ENCODE measurements around the gene LTBR. TPM values are rescaled to one million over a fixed set of nuclear protein-coding genes. Genes with fewer than 3 reads are reported as not detected.

LTBR gene
- total and polyA plus RNA-seq, 2 donors (not counting 1 experiment from before 2014, with no cell fraction given): 1.1 TPM; not detected in 1

DNA sequence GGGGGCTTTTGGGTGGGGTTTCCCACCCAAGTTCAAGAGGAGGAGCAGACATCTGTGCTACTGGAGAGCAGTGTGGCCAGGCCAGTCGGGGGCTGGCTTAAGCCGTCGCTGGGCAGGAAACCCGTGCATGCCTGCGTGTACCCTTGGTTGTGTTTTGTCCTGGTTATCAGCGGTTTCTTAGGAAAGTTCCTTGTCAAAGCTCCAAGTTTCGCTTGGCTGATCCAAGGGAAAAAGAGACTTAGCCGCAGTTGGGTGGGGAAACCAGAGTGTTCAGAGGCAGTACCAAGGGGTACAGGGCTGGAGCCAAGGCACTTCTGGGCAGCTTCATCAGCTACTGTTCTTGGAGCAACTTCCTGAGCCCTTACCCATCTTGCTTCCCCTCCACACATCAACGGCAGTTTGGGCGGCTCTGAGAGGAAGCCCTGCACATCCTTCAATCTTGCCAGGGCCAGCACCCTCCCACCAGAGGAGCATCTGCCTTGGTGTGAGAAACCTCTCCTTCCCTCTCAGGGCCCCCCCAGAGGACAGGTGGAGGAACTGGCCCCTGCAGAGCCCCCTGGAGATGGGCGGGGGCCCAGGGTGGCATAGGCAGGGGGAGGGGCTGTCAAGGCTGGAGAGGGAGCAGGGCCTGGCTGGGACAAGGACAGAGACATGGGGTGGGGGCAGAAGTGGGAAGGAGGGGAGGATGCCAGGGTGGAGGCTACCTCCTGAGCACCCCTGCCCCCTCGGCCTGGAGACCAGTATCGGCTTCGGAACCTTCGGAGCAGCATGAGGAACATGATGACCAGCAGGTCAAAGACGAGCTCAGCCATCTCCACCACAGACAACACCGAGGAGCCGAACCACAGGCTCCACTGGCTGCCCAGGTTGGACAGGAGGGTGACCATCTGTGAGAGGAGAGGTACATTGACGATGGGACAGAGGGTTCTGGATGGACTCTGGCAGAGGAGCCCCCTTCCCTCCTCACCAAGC, 36.3 kb upstream of the LTBR start:
- Histone ChIP-seq H3K9ac (ENCODE audit: low read length) (no peak overlapping the region), H2AFZ (ENCODE audit: insufficient read depth, low read depth, low read length, poor library complexity, severe bottlenecking) (no peak overlapping the region), H3K79me2 (ENCODE audit: control insufficient read depth, insufficient read depth, low read length) (no peaks in the 10 kb centered on the region), H3K4me1 (ENCODE audit: control insufficient read depth in 2 of 2, insufficient read depth in 2 of 2, low read length in 2 of 2) (peaks cover 4 to 13% of the 10 kb centered on the region in 2 donors), H3K4me2 (replicated peaks; ENCODE audit: low read depth, low read length, poor library complexity, severe bottlenecking) (no peak overlapping the region), H3K36me3 (replicated peaks in 1 of 2; ENCODE audit: control extremely low read depth in 1 of 2, control insufficient read depth in 1 of 2, extremely low read depth in 1 of 2, insufficient read depth in 2 of 2, low read length in 1 of 2) (no peaks in the 10 kb centered on the region), H4K20me1 (ENCODE audit: control insufficient read depth, insufficient read depth, low read length, poor library complexity, severe bottlenecking) (no peaks in the 10 kb centered on the region), H3K9me3 (ENCODE audit: control extremely low read depth in 1 of 3, control insufficient read depth in 2 of 3, insufficient read depth in 1 of 3, low read length in 2 of 3) (peaks cover 0 to 20% (median 3%) of the 10 kb centered on the region in 3 donors), H3K27me3 (replicated peaks in 1 of 4; ENCODE audit: control extremely low read depth in 1 of 4, control insufficient read depth in 3 of 4, insufficient read depth in 4 of 4, low read length in 3 of 4) (peaks cover 0 to 61% (median 40%) of the 10 kb centered on the region in 4 experiments), H3K4me3 (ENCODE audit: control extremely low read depth in 1 of 5, extremely low read depth in 1 of 5, insufficient read depth in 1 of 5, low read depth in 2 of 5, low read length in 4 of 5) (no peak overlapping the region), H3K27ac (ENCODE audit: low read length in 2 of 2) (no peak overlapping the region)
- intact Hi-C loops (cut with micrococcal nuclease): no loop called here
- no peak for TF ChIP-seq EZH2 (IDR thresholded peaks at IDR 0.05; ENCODE audit: borderline replicate concordance, insufficient read depth, low read depth, low read length, poor library complexity, severe bottlenecking)
- TF ChIP-seq, protein P1, sequence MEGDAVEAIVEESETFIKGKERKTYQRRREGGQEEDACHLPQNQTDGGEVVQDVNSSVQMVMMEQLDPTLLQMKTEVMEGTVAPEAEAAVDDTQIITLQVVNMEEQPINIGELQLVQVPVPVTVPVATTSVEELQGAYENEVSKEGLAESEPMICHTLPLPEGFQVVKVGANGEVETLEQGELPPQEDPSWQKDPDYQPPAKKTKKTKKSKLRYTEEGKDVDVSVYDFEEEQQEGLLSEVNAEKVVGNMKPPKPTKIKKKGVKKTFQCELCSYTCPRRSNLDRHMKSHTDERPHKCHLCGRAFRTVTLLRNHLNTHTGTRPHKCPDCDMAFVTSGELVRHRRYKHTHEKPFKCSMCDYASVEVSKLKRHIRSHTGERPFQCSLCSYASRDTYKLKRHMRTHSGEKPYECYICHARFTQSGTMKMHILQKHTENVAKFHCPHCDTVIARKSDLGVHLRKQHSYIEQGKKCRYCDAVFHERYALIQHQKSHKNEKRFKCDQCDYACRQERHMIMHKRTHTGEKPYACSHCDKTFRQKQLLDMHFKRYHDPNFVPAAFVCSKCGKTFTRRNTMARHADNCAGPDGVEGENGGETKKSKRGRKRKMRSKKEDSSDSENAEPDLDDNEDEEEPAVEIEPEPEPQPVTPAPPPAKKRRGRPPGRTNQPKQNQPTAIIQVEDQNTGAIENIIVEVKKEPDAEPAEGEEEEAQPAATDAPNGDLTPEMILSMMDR (IDR thresholded peaks at IDR 0.05): no peak
- Mint-ChIP-seq H3K4me3 (no peak overlapping the region), H3K9me3 (ENCODE audit: insufficient read depth) (no peaks in the 10 kb centered on the region), H3K4me1 (no peaks in the 10 kb centered on the region), H3K27ac (no peak overlapping the region), H3K27me3 (peaks cover 68% of the 10 kb centered on the region)
- ATAC-seq (ENCODE audit: low read depth) (no peak), DNase-seq (no peak)
- ChIA-PET POLR2A (no interaction called here), CTCF (no interaction called here)
- 7% methylated on average over 11 of the region's 19 CpGs for WGBS (ENCODE audit: insufficient coverage)

DNA sequence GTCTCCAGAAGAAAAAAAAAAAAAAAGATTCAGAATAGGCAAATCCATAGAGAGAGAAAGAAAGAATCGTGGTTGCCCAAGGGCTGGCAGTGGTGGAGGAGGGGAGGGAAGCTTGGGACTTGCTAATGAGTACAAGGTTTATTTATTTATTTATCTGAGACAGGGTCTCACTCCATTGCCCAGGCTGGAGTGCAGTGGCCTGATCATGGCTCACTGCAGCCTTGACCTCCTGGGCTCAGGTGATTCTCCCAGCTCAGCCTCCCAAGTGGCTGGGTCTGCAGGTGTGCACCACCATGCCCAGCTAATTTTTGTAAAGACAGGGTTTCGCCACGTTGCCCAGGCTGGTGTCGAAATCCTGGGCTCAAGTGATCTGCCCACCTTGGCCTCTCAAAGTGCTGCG, 32.3 kb upstream of the LTBR start:
- H3K4me3 ChIP-seq (ENCODE audit: control extremely low read depth in 1 of 5, extremely low read depth in 1 of 5, insufficient read depth in 1 of 5, low read depth in 2 of 5, low read length in 4 of 5): no peak overlapping the region
- H4K20me1 ChIP-seq (ENCODE audit: control insufficient read depth, insufficient read depth, low read length, poor library complexity, severe bottlenecking): no peaks in the 10 kb centered on the region
- no peak for TF ChIP-seq EZH2 (IDR thresholded peaks at IDR 0.05; ENCODE audit: borderline replicate concordance, insufficient read depth, low read depth, low read length, poor library complexity, severe bottlenecking)
- TF ChIP-seq, protein P1 (IDR thresholded peaks at IDR 0.05): no peak
- H3K27me3 ChIP-seq (replicated peaks in 1 of 4; ENCODE audit: control extremely low read depth in 1 of 4, control insufficient read depth in 3 of 4, insufficient read depth in 4 of 4, low read length in 3 of 4): peaks cover 0 to 53% (median 18%) of the 10 kb centered on the region in 4 experiments
- Mint-ChIP-seq H3K9me3 (ENCODE audit: insufficient read depth) (no peaks in the 10 kb centered on the region), H3K4me1 (no peaks in the 10 kb centered on the region), H3K27me3 (peaks cover 69% of the 10 kb centered on the region), H3K4me3 (no peak overlapping the region), H3K27ac (no peak overlapping the region)
- no peaks in the 10 kb centered on the region for H3K79me2 ChIP-seq (ENCODE audit: control insufficient read depth, insufficient read depth, low read length)
- no peaks in the 10 kb centered on the region for H3K36me3 ChIP-seq (replicated peaks in 1 of 2; ENCODE audit: control extremely low read depth in 1 of 2, control insufficient read depth in 1 of 2, extremely low read depth in 1 of 2, insufficient read depth in 2 of 2, low read length in 1 of 2)
- CTCF ChIA-PET: no interaction called here
- intact Hi-C loops (cut with micrococcal nuclease): no loop called here
- H3K27ac ChIP-seq (ENCODE audit: low read length in 2 of 2): no peak overlapping the region
- no peak overlapping the region for H3K9ac ChIP-seq (ENCODE audit: low read length)
- H2AFZ ChIP-seq (ENCODE audit: insufficient read depth, low read depth, low read length, poor library complexity, severe bottlenecking): no peak overlapping the region
- peaks cover 0 to 4% of the 10 kb centered on the region in 2 donors for H3K4me1 ChIP-seq (ENCODE audit: control insufficient read depth in 2 of 2, insufficient read depth in 2 of 2, low read length in 2 of 2)
- POLR2A ChIA-PET: no interaction called here
- ATAC-seq (ENCODE audit: low read depth) (no peak), DNase-seq (no peak)
- peaks cover 0 to 12% (median 3%) of the 10 kb centered on the region in 3 donors for H3K9me3 ChIP-seq (ENCODE audit: control extremely low read depth in 1 of 3, control insufficient read depth in 2 of 3, insufficient read depth in 1 of 3, low read length in 2 of 3)
- H3K4me2 ChIP-seq (replicated peaks; ENCODE audit: low read depth, low read length, poor library complexity, severe bottlenecking): no peak overlapping the region
- 69% methylated on average over 3 of the region's 5 CpGs for WGBS (ENCODE audit: insufficient coverage)
